Measurements from ENCODE around the gene TNFSF10. TPM values are rescaled to one million over a fixed set of nuclear protein-coding genes. Genes with fewer than 3 reads are reported as not detected.

Gene TNFSF10
- total and polyA plus RNA-seq, 2 donors, result 29.4 to 74.0 TPM

GRCh38 chr3:172475703-172476102 lies 47.5 kb downstream of the TNFSF10 start:
- Histone ChIP-seq H3K4me1 (ENCODE audit: insufficient read depth) (no peaks in the 10 kb centered on the region), H3K36me3 (ENCODE audit: insufficient read depth) (no peaks in the 10 kb centered on the region), H3K4me3 (ENCODE audit: low read depth, low read length) (no peak overlapping the region), H3K27ac (ENCODE audit: low read depth) (no peak overlapping the region)
- 83% methylated on average over 5 of the region's 5 CpGs for WGBS
- no peak for DNase-seq (ENCODE audit: extremely low spot score)

- H3K36me3 ChIP-seq (ENCODE audit: insufficient read depth), result no peaks in the 10 kb centered on the region
- 55% methylated on average over 1 of the region's 1 CpG for WGBS
- no peak overlapping the region for H3K27ac ChIP-seq (ENCODE audit: low read depth)
- H3K4me3 ChIP-seq (ENCODE audit: low read depth, low read length), result no peak overlapping the region
- no peaks in the 10 kb centered on the region for H3K4me1 ChIP-seq (ENCODE audit: insufficient read depth)
- no peak for DNase-seq (ENCODE audit: extremely low spot score)
These were observed 51.3 kb downstream of the TNFSF10 start for GRCh38 chr3:172471903-172472302.

- no peak for DNase-seq (ENCODE audit: extremely low spot score)
- Histone ChIP-seq H3K4me3 (ENCODE audit: low read depth, low read length) (no peak overlapping the region), H3K27ac (ENCODE audit: low read depth) (no peak overlapping the region), H3K4me1 (ENCODE audit: insufficient read depth) (no peaks in the 10 kb centered on the region), H3K36me3 (ENCODE audit: insufficient read depth) (no peaks in the 10 kb centered on the region)
- 89% methylated on average over 1 of the region's 1 CpG for WGBS
These were observed 52.6 kb downstream of the TNFSF10 start for GRCh38 chr3:172470588-172470987.

GRCh38 chr3:172467170-172467824 lies 55.9 kb downstream of the TNFSF10 start:
- WGBS, result 91% methylated on average over 2 of the region's 2 CpGs

GRCh38 chr3:172466553-172467130 lies 56.6 kb downstream of the TNFSF10 start:
- H3K36me3 ChIP-seq (ENCODE audit: insufficient read depth), result no peaks in the 10 kb centered on the region
- H3K4me1 ChIP-seq (ENCODE audit: insufficient read depth), result no peaks in the 10 kb centered on the region
- H3K27ac ChIP-seq (ENCODE audit: low read depth), result no peak overlapping the region
- H3K4me3 ChIP-seq (ENCODE audit: low read depth, low read length), result no peak overlapping the region
- DNase-seq (ENCODE audit: extremely low spot score), result no peak
- 81% methylated on average over 4 of the region's 4 CpGs for WGBS

More at GRCh38 chr3:172467170-172467824, 55.9 kb downstream of the TNFSF10 start:
- Histone ChIP-seq H3K36me3 (ENCODE audit: insufficient read depth) (no peaks in the 10 kb centered on the region), H3K27ac (ENCODE audit: low read depth) (no peak overlapping the region), H3K4me3 (ENCODE audit: low read depth, low read length) (no peak overlapping the region), H3K4me1 (ENCODE audit: insufficient read depth) (no peaks in the 10 kb centered on the region)
- DNase-seq (ENCODE audit: extremely low spot score), result no peak

GRCh38 chr3:172465281-172465680 lies 57.9 kb downstream of the TNFSF10 start:
- no peak overlapping the region for H3K4me3 ChIP-seq (ENCODE audit: low read depth, low read length)
- no peaks in the 10 kb centered on the region for H3K4me1 ChIP-seq (ENCODE audit: insufficient read depth)
- no peak for DNase-seq (ENCODE audit: extremely low spot score)
- H3K36me3 ChIP-seq (ENCODE audit: insufficient read depth), result no peaks in the 10 kb centered on the region
- no peak overlapping the region for H3K27ac ChIP-seq (ENCODE audit: low read depth)

- Histone ChIP-seq H3K4me3 (ENCODE audit: low read depth, low read length) (no peak overlapping the region), H3K36me3 (ENCODE audit: insufficient read depth) (no peaks in the 10 kb centered on the region), H3K4me1 (ENCODE audit: insufficient read depth) (no peaks in the 10 kb centered on the region), H3K27ac (ENCODE audit: low read depth) (no peak overlapping the region)
- WGBS, result 89% methylated on average over 6 of the region's 6 CpGs
- no peak for DNase-seq (ENCODE audit: extremely low spot score)
These were observed 58.9 kb downstream of the TNFSF10 start for GRCh38 chr3:172464306-172464705.

GRCh38 chr3:172461530-172462138 lies 61.6 kb downstream of the TNFSF10 start:
- 47% methylated on average over 5 of the region's 5 CpGs for WGBS
- Histone ChIP-seq H3K27ac (ENCODE audit: low read depth) (no peak overlapping the region), H3K4me3 (ENCODE audit: low read depth, low read length) (no peak overlapping the region), H3K4me1 (ENCODE audit: insufficient read depth) (no peaks in the 10 kb centered on the region), H3K36me3 (ENCODE audit: insufficient read depth) (no peaks in the 10 kb centered on the region)
- DNase-seq (ENCODE audit: extremely low spot score), result no peak

GRCh38 chr3:172456404-172456803 lies 66.8 kb downstream of the TNFSF10 start:
- Histone ChIP-seq H3K27ac (ENCODE audit: low read depth) (no peak overlapping the region), H3K36me3 (ENCODE audit: insufficient read depth) (no peaks in the 10 kb centered on the region), H3K4me1 (ENCODE audit: insufficient read depth) (no peaks in the 10 kb centered on the region), H3K4me3 (ENCODE audit: low read depth, low read length) (no peak overlapping the region)
- DNase-seq (ENCODE audit: extremely low spot score), result no peak
- 89% methylated on average over 3 of the region's 3 CpGs for WGBS

Small RNA genes within 50 kb of the gene (small RNA-seq; reads per million reads assigned to genes)
- gene AC007919.1, result not detected

Other genes starting within 250 kb of the TNFSF10 start
- gene GHSR, start 75.0 kb downstream of the TNFSF10 start, total RNA-seq, result not detected
- not detected for gene GHSR, start 75.0 kb downstream of the TNFSF10 start, polyA plus RNA-seq
- gene NCEH1, start 187.6 kb upstream of the TNFSF10 start, total RNA-seq, result 8.9 TPM
- 2.8 TPM for gene NCEH1, start 187.6 kb upstream of the TNFSF10 start, polyA plus RNA-seq
- gene ECT2, start 227.3 kb upstream of the TNFSF10 start, total RNA-seq, result 39.0 TPM
- 4.0 TPM for gene ECT2, start 227.3 kb upstream of the TNFSF10 start, polyA plus RNA-seq

All from urinary bladder (tissue), 4 donors.